ENCODE measurements around the gene NBAS. TPM values are rescaled to one million over a fixed set of nuclear protein-coding genes. Genes with fewer than 3 reads are reported as not detected.

NBAS gene
- total RNA-seq, 4 donors from 2014 or later = 22.8 to 32.0 (median 23.7) TPM

- H3K36me3 ChIP-seq = no peaks in the 10 kb centered on the region
- DNase-seq = no peak
- peaks cover 0 to 9% (median 0%) of the 10 kb centered on the region in 3 donors for H3K4me1 ChIP-seq
- H3K9me3 ChIP-seq = no peaks in the 10 kb centered on the region
- WGBS, 2 donors = 88 to 90% methylated on average over 5 to 6 of the region's 6 CpGs
- no peak overlapping the region for H3K27ac ChIP-seq
- H3K4me3 ChIP-seq = no peak overlapping the region
- TF ChIP-seq POLR2A (IDR thresholded peaks at IDR 0.05) = no peak
- TF ChIP-seq CTCF (IDR thresholded peaks at IDR 0.05) = no peak
- H3K27me3 ChIP-seq = no peaks in the 10 kb centered on the region
- intact Hi-C loops (cut with DNase I) = no loop called here
Observed at GRCh38 chr2:15146960-15147359, 414.2 kb downstream of the NBAS start.

- Histone ChIP-seq H3K4me3 (no peak overlapping the region), H3K27me3 (no peaks in the 10 kb centered on the region), H3K4me1 (peaks cover 0 to 10% (median 0%) of the 10 kb centered on the region in 3 donors), H3K27ac (no peak overlapping the region), H3K36me3 (no peaks in the 10 kb centered on the region), H3K9me3 (no peaks in the 10 kb centered on the region)
- no peak for DNase-seq
- intact Hi-C loops (cut with DNase I) = no loop called here
- 91 to 97% methylated on average over 3 of the region's 3 CpGs for WGBS, 2 donors
- TF ChIP-seq POLR2A (IDR thresholded peaks at IDR 0.05) (no peak), CTCF (IDR thresholded peaks at IDR 0.05) (no peak)
Observed at GRCh38 chr2:15145919-15146318, 415.2 kb downstream of the NBAS start.

GRCh38 chr2:15145046-15145817 lies 415.9 kb downstream of the NBAS start:
- intact Hi-C loops (cut with DNase I) = no loop called here
- Histone ChIP-seq H3K4me1 (peaks cover 0 to 10% (median 0%) of the 10 kb centered on the region in 3 donors), H3K4me3 (no peak overlapping the region), H3K27ac (no peak overlapping the region), H3K27me3 (no peaks in the 10 kb centered on the region), H3K9me3 (peaks cover 0 to 3% (median 0%) of the 10 kb centered on the region in 3 donors), H3K36me3 (no peaks in the 10 kb centered on the region)
- 91 to 94% methylated on average over 4 to 5 of the region's 5 CpGs for WGBS, 2 donors
- no peak for TF ChIP-seq CTCF (IDR thresholded peaks at IDR 0.05)
- TF ChIP-seq POLR2A (IDR thresholded peaks at IDR 0.05) = no peak
- DNase-seq = no peak

GRCh38 chr2:15142069-15142689 lies 419.0 kb downstream of the NBAS start:
- H3K9me3 ChIP-seq = peaks cover 0 to 7% (median 5%) of the 10 kb centered on the region in 3 donors
- H3K4me3 ChIP-seq = no peak overlapping the region
- no peaks in the 10 kb centered on the region for H3K36me3 ChIP-seq
- no peak overlapping the region for H3K27ac ChIP-seq
- no peak for TF ChIP-seq POLR2A (IDR thresholded peaks at IDR 0.05)
- TF ChIP-seq CTCF (IDR thresholded peaks at IDR 0.05) = no peak
- no peaks in the 10 kb centered on the region for H3K27me3 ChIP-seq
- intact Hi-C loops (cut with DNase I) = no loop called here
- peaks cover 0 to 10% (median 0%) of the 10 kb centered on the region in 3 donors for H3K4me1 ChIP-seq
- peak; percentile 32 for DNase-seq
- WGBS, 2 donors = 13 to 14% methylated on average over 11 to 14 of the region's 14 CpGs

- no peak overlapping the region for H3K4me3 ChIP-seq
- DNase-seq = no peak
- no peaks in the 10 kb centered on the region for H3K36me3 ChIP-seq
- H3K9me3 ChIP-seq = peaks cover 0 to 7% (median 5%) of the 10 kb centered on the region in 3 donors
- 89 to 94% methylated on average over 7 of the region's 7 CpGs for WGBS, 2 donors
- no peak overlapping the region for H3K27ac ChIP-seq
- intact Hi-C loops (cut with DNase I) = no loop called here
- H3K27me3 ChIP-seq = no peaks in the 10 kb centered on the region
- TF ChIP-seq POLR2A (IDR thresholded peaks at IDR 0.05) = no peak
- TF ChIP-seq CTCF (IDR thresholded peaks at IDR 0.05) = no peak
- peaks cover 0 to 10% (median 0%) of the 10 kb centered on the region in 3 donors for H3K4me1 ChIP-seq
Observed at GRCh38 chr2:15141211-15141610, 419.9 kb downstream of the NBAS start.

Data from esophagus squamous epithelium (tissue), 5 donors.